Measurements from ENCODE around the gene LMX1B.
"Not testable (repeated sequence)": the region's sequence is repeated elsewhere in the genome, so short reads cannot be mapped to it uniquely, and the experiment has no call there.

LMX1B gene

GRCh38 chr9:126719618-126720031, 105.9 kb downstream of the LMX1B start:
- DNase-seq = peak; percentile 77

- DNase-seq = no peak
Measured at GRCh38 chr9:126720036-126720435, 106.3 kb downstream of the LMX1B start.

GRCh38 chr9:126720661-126721563, 107.2 kb downstream of the LMX1B start:
- no peak for DNase-seq

GRCh38 chr9:126721564-126721981, 107.8 kb downstream of the LMX1B start:
- DNase-seq = no peak

DNA sequence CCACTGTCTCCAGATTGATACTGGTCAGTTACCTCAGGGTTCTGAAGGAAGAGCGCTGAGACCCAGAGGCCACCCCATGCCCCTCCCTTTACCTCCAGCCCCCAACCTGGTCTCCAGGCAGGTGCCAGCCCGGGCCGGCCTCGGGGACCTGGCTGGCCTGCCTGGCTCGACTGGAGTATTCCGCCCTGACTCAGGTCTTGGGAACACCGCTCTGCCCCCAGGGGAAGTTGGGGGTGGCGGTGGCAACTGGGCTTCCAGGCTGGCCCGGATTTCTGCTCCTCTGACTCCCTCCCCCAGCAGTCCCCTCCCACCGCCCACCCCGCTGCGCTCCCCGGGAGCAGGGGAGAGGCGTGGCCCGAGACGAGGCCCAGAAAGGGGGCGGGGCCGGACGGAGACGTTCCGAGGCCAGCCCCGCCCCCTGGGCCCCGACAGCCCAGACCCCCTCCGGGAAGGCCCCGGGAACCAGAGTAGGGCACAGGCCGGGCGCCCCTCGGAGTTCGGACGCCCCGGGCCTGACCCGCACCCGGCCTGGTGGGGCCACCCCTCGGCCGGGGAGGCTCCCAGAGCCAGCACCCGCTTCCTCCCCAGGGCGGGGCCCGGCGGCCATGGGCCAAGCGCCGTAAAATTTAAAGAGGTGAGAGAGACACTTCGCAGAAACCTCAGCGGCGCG, 108.7 kb downstream of the LMX1B start:
- peak; percentile 69 for DNase-seq

GRCh38 chr9:126722922-126723806, 109.4 kb downstream of the LMX1B start:
- DNase-seq = peak; percentile 15

- no peak for DNase-seq
Measured at GRCh38 chr9:126723807-126724172, 110.1 kb downstream of the LMX1B start.

GRCh38 chr9:126724226-126724625, 110.5 kb downstream of the LMX1B start:
- peak; percentile 20 for DNase-seq

DNA sequence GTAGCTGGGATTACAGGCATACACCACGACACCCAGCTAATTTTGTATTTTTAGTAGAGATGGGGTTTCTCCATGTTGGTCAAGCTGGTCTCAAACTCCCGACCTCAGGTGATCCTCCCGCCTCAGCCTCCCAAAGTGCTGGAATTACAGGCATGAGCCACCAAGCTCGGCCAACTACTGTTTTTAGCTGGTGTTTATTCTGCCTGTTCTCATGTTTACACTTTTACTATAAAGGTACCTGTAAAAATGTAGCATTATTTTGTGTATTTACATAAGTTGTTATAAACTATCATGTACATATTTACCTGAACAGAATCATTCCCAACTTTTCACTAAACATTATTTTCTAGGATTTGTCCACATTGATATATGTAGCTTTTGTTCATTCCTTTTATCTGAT, 111.8 kb downstream of the LMX1B start:
- DNase-seq = not testable (repeated sequence)

DNA sequence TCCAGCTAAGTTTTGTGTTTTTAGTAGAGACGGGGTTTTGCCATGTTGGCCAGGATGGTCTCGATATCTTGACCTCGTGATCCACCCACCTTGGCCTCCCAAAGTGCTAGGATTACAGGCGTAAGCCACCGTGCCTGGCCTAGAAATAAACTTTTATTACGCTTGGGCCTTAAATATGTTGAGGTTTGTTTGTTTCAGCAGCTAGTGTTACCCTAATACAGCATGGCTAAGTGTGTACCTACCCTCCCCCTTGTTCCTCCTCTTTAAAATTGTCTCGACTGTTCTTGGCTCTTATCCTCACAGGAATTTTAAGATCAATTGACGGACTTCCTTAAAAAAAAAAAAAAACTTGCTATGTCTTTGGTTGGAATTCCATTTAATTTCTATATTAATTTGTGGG, 114.5 kb downstream of the LMX1B start:
- DNase-seq = not testable (repeated sequence)

GRCh38 chr9:126730592-126730991, 116.9 kb downstream of the LMX1B start:
- DNase-seq = not testable (repeated sequence)

- no peak for DNase-seq
Measured at GRCh38 chr9:126733005-126733404, 119.3 kb downstream of the LMX1B start.

- no peak for DNase-seq
Measured at GRCh38 chr9:126734877-126735276, 121.1 kb downstream of the LMX1B start.

- DNase-seq = no peak
Measured at GRCh38 chr9:126735482-126735881, 121.8 kb downstream of the LMX1B start.

DNA sequence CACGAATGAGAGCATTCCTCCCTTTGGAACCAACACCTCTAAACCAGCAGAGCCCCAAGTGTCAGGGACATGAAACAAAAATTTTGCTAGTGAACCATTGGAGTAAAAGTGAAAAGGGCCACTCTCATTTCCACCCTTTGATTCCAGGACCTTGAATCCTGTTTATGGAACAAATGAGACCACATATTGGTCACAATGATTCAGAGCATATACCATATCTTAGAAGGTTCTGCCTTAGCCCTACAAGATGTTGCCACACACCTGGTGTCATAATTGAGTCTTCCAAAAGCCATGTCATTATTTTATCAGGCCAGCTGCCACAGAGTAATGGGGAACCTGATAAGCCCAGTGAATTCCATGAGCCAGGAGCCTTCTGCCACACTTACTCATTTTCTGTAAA, 124.8 kb downstream of the LMX1B start:
- DNase-seq = no peak

DNA sequence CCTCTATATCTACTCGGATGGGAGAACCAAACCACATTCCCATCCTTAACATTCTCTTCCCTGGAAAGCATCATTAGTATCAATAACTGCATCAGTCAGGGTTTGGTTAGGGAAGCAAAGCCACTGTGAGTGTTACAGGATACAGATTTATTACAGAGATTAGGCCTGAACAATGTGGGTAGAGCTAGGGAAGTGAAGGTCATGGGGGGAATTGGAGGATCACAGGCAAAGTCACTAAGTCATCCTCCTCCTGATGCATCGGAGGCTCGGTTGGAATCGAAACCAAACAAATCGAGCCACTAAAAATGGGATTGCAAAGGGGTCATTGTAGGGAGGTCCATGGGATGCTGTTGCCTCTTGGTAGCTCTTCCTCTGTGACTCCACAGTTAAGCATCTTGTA, 129.3 kb downstream of the LMX1B start:
- no peak for DNase-seq

DNA sequence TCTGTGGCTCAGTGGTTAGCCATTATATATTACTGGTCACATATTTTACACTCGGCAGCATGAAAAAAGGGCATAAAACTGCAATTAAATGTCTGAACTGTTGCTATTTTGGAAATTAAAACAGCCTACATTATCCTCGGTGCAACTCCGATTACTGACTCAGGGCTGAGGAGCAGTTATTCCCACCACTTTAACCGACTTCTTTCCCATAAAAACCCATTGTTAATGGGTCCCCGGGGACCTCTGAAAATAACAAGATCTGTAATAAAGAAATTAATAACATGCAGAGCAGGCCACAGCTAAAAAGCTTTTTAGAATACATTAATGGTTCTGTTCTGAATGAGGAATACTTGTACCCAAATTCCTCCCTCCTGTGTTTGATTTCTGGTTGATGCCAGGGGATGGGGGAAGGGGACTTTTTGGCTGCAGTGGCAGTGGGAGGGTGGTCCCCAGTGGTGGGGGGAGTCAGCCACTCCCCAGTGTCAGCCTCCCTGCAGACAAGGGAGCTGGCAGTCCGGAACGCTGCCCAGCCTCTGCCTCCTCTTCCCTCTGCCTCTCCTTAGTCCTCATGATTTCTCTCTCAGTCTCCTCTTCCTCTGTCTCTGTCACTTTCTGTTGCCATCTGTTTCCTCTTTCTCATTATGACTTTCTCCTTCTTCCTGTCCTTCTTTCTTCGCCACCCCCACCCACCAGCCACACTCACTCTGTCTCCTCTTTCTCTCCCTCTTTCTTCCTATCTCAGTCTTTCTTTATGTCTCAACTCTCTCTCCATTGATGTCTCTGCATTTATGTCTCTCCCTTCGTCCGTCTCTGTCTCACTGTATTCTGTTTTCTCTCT, 132.1 kb downstream of the LMX1B start:
- no peak for DNase-seq
